A549 (cell line): ENCODE results near the gene C19orf73. TPM values are rescaled to one million over a fixed set of nuclear protein-coding genes. Genes with fewer than 3 reads are reported as not detected.

ENCODE experiments used
- ATAC-seq, 2 experiments: fragments of 200-7000 bp in 1 of 2; fragments of >200 bp in 1 of 2; cut with Nextera tagmentation in 1 of 2; cut with Tn5 transposase in 1 of 2; 3 replicates each; pipeline versions ENCODE4 v1.8.0 to v1.9.1; 2018 to 2020; ENCODE audit warnings: mild to moderate bottlenecking in 1 of 2, moderate library complexity in 1 of 2
- CTCF ChIA-PET: fragments of 300-600 bp; sonication (Branson Sonifier 250); formaldehyde crosslinking; extraction: SDS; loops from one replicate; lab custom pipeline; 2021; ENCODE audit warnings: antibody characterized with exemption, inconsistent platforms; lab: Yijun Ruan, JAX
- POLR2A ChIA-PET: fragments of 350-600 bp; formaldehyde crosslinking; extraction: SDS; loops from one replicate; lab custom pipeline; 2021; ENCODE audit warnings: antibody characterized with exemption, inconsistent platforms; lab: Yijun Ruan, JAX
- DNase-seq, 2 experiments: peaks; one replicate each; pipeline versions ENCODE4 v3.0.0 to v3.0.0-alpha.2; 2011 to 2016; ENCODE audit warnings: low read depth in 1 of 2, low spot score in 1 of 2
- FAIRE-seq: peaks from 2 replicates; lab custom pipeline; 2011; peaks lifted over from hg19 to GRCh38; lab: Jason Lieb, UNC
- H3K27ac ChIP-seq, 2 experiments: fragments of >200 bp; sonication (Bioruptor Twin); formaldehyde crosslinking; 3 replicates each; pipeline ENCODE4 v1.5.1; 2016 to 2017
- H3K4me1 ChIP-seq: fragments of >200 bp; sonication (Bioruptor Twin); formaldehyde crosslinking; 3 replicates; pipeline ENCODE4 v1.6.1; 2016
- H3K4me2 ChIP-seq: fragments of >200 bp; sonication (Bioruptor Twin); formaldehyde crosslinking; 3 replicates; pipeline ENCODE4 v1.6.1; 2016
- H3K4me3 ChIP-seq: fragments of >200 bp; sonication (Bioruptor Twin); formaldehyde crosslinking; 3 replicates; pipeline ENCODE4 v1.5.1; 2016
- H3K9me3 ChIP-seq: fragments of >200 bp; sonication (Bioruptor Twin); formaldehyde crosslinking; 3 replicates; pipeline ENCODE4 v1.6.1; 2016
- BHLHE40 ChIP-seq: IDR thresholded peaks from 2 replicates; pipeline ENCODE4 v1.6.1; 2012; ENCODE audit warnings: low read depth, low read length, inconsistent platforms
- CBX2 ChIP-seq: fragments of 200-600 bp; sonication (generic); IDR thresholded peaks from 2 replicates; pipeline ENCODE4 v1.6.1; 2016; ENCODE audit warnings: low read depth, mild to moderate bottlenecking, borderline replicate concordance
- CBX8 ChIP-seq: fragments of 200-600 bp; sonication (generic); IDR thresholded peaks from 2 replicates; pipeline ENCODE4 v1.6.1; 2016
- EHF ChIP-seq: fragments of 250-450 bp; sonication (Bioruptor Pico); IDR thresholded peaks from 2 replicates; pipeline ENCODE4 v1.5.0; 2020; ENCODE audit warnings: mild to moderate bottlenecking
- FOSB ChIP-seq: fragments of 250-450 bp; sonication (Bioruptor Pico); IDR thresholded peaks from 2 replicates; pipeline ENCODE4 v1.5.0; 2020; ENCODE audit warnings: mild to moderate bottlenecking, moderate library complexity
- FOSL2 ChIP-seq, 2 experiments: fragments of 450-650 bp in 1 of 2; fragments of >200 bp in 1 of 2; sonication (Bioruptor Twin) in 1 of 2; formaldehyde crosslinking; IDR thresholded peaks; 2 replicates each; pipeline versions ENCODE4 v1.5.0 to v1.6.1; 2016 to 2020; ENCODE audit warnings: mild to moderate bottlenecking in 1 of 2, moderate library complexity in 1 of 2
- GATA3 ChIP-seq: IDR thresholded peaks from 2 replicates; pipeline ENCODE4 v1.6.1; 2012; ENCODE audit warnings: borderline replicate concordance
- HDAC2 ChIP-seq: fragments of 200-600 bp; sonication (generic); IDR thresholded peaks from 2 replicates; pipeline ENCODE4 v1.6.1; 2016
- HEYL ChIP-seq: fragments of 250-450 bp; sonication (Bioruptor Pico); IDR thresholded peaks from 2 replicates; pipeline ENCODE4 v1.8.0; 2021; ENCODE audit warnings: mild to moderate bottlenecking, moderate library complexity
- HOXA7 ChIP-seq: fragments of 250-450 bp; sonication (Bioruptor Pico); IDR thresholded peaks from 2 replicates; pipeline ENCODE4 v1.5.0; 2020; ENCODE audit warnings: mild to moderate bottlenecking, moderate library complexity
- HOXB13 ChIP-seq: fragments of 250-450 bp; sonication (Bioruptor Pico); IDR thresholded peaks from 2 replicates; pipeline ENCODE4 v1.5.0; 2020; ENCODE audit warnings: low read depth, mild to moderate bottlenecking, moderate library complexity
- HOXB5 ChIP-seq: fragments of 250-450 bp; sonication (Bioruptor Pico); IDR thresholded peaks from 2 replicates; pipeline ENCODE4 v1.5.0; 2020; ENCODE audit warnings: mild to moderate bottlenecking, moderate library complexity
- JUNB ChIP-seq: fragments of >200 bp; sonication (Bioruptor Twin); formaldehyde crosslinking; IDR thresholded peaks from 2 replicates; pipeline ENCODE4 v1.6.1; 2016
- KDM5A ChIP-seq: fragments of 200-600 bp; sonication (generic); IDR thresholded peaks from 2 replicates; pipeline ENCODE4 v1.6.1; 2016; ENCODE audit warnings: antibody characterized with exemption, mild to moderate bottlenecking
- MAFK ChIP-seq: fragments of 450-650 bp; IDR thresholded peaks from 2 replicates; pipeline ENCODE4 v1.6.1; 2014; ENCODE audit not compliant: partially characterized antibody
- MYC ChIP-seq: IDR thresholded peaks from 2 replicates; pipeline ENCODE4 v1.6.1; 2012; ENCODE audit warnings: mild to moderate bottlenecking, inconsistent platforms, low read length, improper control_type of control experiment, borderline replicate concordance
- NFE2L2 ChIP-seq: fragments of 150-350 bp; conservative IDR thresholded peaks from 2 replicates; pipeline ENCODE4 v1.6.1; 2014; ENCODE audit warnings: low read length
- NR3C1 ChIP-seq: fragments of >200 bp; sonication (Bioruptor Twin); formaldehyde crosslinking; IDR thresholded peaks from 3 replicates; pipeline ENCODE4 v1.6.1; 2017
- RAD21 ChIP-seq, 2 experiments: fragments of >200 bp in 1 of 2; sonication (Bioruptor Twin) in 1 of 2; formaldehyde crosslinking in 1 of 2; IDR thresholded peaks in 1 of 2; conservative IDR thresholded peaks in 1 of 2; 2 replicates in 1 of 2; 3 replicates in 1 of 2; pipeline ENCODE4 v1.6.1; 2012 to 2018; ENCODE audit warnings: inconsistent platforms in 1 of 2
- RARB ChIP-seq: fragments of 250-450 bp; sonication (Bioruptor Pico); IDR thresholded peaks from 2 replicates; pipeline ENCODE4 v1.8.0; 2021; ENCODE audit warnings: mild to moderate bottlenecking, moderate library complexity
- RCOR1 ChIP-seq: fragments of 150-350 bp; IDR thresholded peaks from 2 replicates; pipeline ENCODE4 v1.6.1; 2014; ENCODE audit warnings: antibody characterized with exemption, low read length, low read depth
- RFX5 ChIP-seq: fragments of 450-650 bp; IDR thresholded peaks from 2 replicates; pipeline ENCODE4 v1.7.1; 2014; ENCODE audit warnings: antibody characterized with exemption, mild to moderate bottlenecking, moderate library complexity
- RNF2 ChIP-seq: fragments of 200-600 bp; sonication (generic); IDR thresholded peaks from 2 replicates; pipeline ENCODE4 v1.6.1; 2016; ENCODE audit warnings: low read depth, mild to moderate bottlenecking, antibody characterized with exemption, moderate library complexity, borderline replicate concordance
- SMC3 ChIP-seq: fragments of >200 bp; sonication (Bioruptor Twin); formaldehyde crosslinking; IDR thresholded peaks from 3 replicates; pipeline ENCODE4 v1.6.1; 2018; ENCODE audit warnings: inconsistent platforms
- TP53 ChIP-seq: fragments of 250-450 bp; sonication (Bioruptor Pico); IDR thresholded peaks from 2 replicates; pipeline ENCODE4 v1.5.0; 2021; ENCODE audit warnings: mild to moderate bottlenecking, moderate library complexity
- WGBS: methylation state at CpG from one replicate; pipeline ENCODE4 v1.1.6; 2017; ENCODE audit errors: missing lambda C conversion rate; 5-methylcytosine and 5-hydroxymethylcytosine counted together
- polyA plus RNA-seq, 4 experiments: library from polyadenylated mRNA; depleted of rRNA in 3 of 4; stranded (reverse); fragments of >200 nt; fragmentation: RNase III in 1 of 4; extraction: RNeasy Plus Mini Kit Qiagen cat#74134 plus additional on column Dnase treatment in 1 of 4; gene quantifications; 2 replicates in 3 of 4; 3 replicates in 1 of 4; pipeline ENCODE4 v1.2.3, GENCODE V29; 2011 to 2017
- TF ChIP-seq, protein P1 (sequence below): fragments of 200-600 bp; sonication (generic); IDR thresholded peaks from 2 replicates; pipeline ENCODE4 v1.6.1; 2016; ENCODE audit warnings: antibody characterized with exemption, mild to moderate bottlenecking, moderate library complexity
- TF ChIP-seq, protein P2 (sequence below): IDR thresholded peaks from 2 replicates; pipeline ENCODE4 v1.6.1; 2012; ENCODE audit warnings: low read depth, borderline replicate concordance
- TF ChIP-seq, protein P3 (sequence below): fragments of >200 bp; sonication (Bioruptor Twin); formaldehyde crosslinking; IDR thresholded peaks from 3 replicates; pipeline ENCODE4 v1.6.1; 2016
- TF ChIP-seq, protein P4 (sequence below): IDR thresholded peaks from 2 replicates; pipeline ENCODE4 v1.6.1; 2012
- TF ChIP-seq, protein P5 (sequence below): fragments of 150-350 bp; IDR thresholded peaks from 2 replicates; pipeline ENCODE4 v1.6.1; 2014; ENCODE audit warnings: low read depth, mild to moderate bottlenecking, low read length

The C19orf73 gene
- polyA plus RNA-seq, 2 of the 4 experiments (the other 2 are of a cell fraction), result 1.8 to 2.2 TPM

DNA sequence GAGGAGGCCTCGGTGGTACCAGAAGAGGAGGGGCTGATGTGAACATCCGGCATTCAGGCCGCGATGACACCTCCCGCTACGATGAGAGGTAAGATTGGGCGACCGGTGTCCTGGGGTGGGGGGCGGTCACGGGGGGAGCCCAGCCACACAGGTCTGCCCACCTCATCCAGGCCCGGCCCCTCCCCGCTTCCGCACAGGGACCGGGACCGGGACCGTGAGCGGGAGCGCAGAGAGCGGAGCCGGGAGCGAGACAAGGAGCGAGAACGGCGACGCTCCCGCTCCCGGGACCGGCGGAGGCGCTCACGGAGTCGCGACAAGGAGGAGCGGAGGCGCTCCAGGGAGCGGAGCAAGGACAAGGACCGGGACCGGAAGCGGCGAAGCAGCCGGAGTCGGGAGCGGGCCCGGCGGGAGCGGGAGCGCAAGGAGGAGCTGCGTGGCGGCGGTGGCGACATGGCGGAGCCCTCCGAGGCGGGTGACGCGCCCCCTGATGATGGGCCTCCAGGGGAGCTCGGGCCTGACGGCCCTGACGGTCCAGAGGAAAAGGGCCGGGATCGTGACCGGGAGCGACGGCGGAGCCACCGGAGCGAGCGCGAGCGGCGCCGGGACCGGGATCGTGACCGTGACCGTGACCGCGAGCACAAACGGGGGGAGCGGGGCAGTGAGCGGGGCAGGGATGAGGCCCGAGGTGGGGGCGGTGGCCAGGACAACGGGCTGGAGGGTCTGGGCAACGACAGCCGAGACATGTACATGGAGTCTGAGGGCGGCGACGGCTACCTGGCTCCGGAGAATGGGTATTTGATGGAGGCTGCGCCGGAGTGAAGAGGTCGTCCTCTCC is 11.1 kb downstream of the C19orf73 start:
- FAIRE-seq, result no peak
- no peak for TF ChIP-seq NR3C1
- no peak for TF ChIP-seq GATA3
- TF ChIP-seq MYC, result no peak
- no peak for TF ChIP-seq SMC3
- TF ChIP-seq, all 56 proteins: peak for 0
- ATAC-seq (no peak), DNase-seq (no peak)
- Histone ChIP-seq H3K9me3 (no peaks in the 10 kb centered on the region), H3K4me3 (no peak overlapping the region), H3K4me1 (peaks cover 18% of the 10 kb centered on the region), H3K27ac (no peak overlapping the region), H3K4me2 (no peak overlapping the region)
- POLR2A ChIA-PET, result no interaction called here
- CTCF ChIA-PET, result interaction anchor here (0.5 to 11.5 kb wide), 8 partner anchors 7 to 110 kb away, joined by 3 to 241 read pairs (median 4); partner anchors contain the start of gene CGB2
- 95% methylated on average over 92 of the region's 93 CpGs for WGBS

DNA sequence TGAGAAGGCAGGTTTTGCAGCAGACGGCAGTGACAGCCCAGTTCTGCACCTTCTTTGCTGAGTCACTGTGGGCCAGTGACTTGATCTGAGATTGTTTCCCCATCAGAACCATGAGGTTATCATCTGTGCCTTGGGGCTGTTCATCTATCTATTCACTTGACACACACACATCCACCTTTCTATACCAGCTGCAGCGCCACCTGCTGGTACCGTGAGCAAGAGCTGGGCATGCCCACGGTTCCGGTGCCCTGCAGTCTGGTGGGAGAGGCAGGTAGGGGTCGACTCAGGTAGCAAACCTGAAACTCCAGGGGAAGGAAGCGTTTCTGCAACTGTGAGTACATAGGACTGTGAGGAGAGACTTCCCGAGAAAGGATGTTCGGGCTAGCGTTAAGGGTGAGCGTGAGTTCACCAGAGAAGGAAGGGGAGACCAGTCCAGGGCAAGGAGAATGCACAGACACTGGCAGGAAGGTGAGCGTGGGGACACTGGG is 12.3 kb downstream of the C19orf73 start:
- peaks cover 18% of the 10 kb centered on the region for H3K4me1 ChIP-seq
- no peaks in the 10 kb centered on the region for H3K9me3 ChIP-seq
- FAIRE-seq (peak; percentile 88), DNase-seq (peak; percentile 69 to 87), ATAC-seq (peak; percentile 63 to 80)
- POLR2A ChIA-PET, result interaction anchor here (0.6 to 1.7 kb wide), 2 partner anchors 9 to 20 kb away, joined by 3 to 6 read pairs; no protein-coding TSS in a partner anchor
- no peak overlapping the region for H3K4me3 ChIP-seq
- 44% methylated on average over 12 of the region's 12 CpGs for WGBS
- peak overlapping the region in 1 of 2 experiments; percentile 51; a peak in 4 of 6 replicates for H3K27ac ChIP-seq
- CTCF ChIA-PET, result interaction anchor here (0.6 to 13.2 kb wide), 31 partner anchors 6 to 322 kb away, joined by 3 to 241 read pairs (median 6); partner anchors contain the start of genes GYS1, HRC, LIN7B and PPFIA3
- H3K4me2 ChIP-seq, result no peak overlapping the region
- no peak for TF ChIP-seq RARB (CRISPR knock-in tag)
- 0 out of 2 replicates have a peak, but pooled peaks have one; percentile 58 for TF ChIP-seq TP53 (CRISPR knock-in tag)
- no peak for TF ChIP-seq CBX8
- TF ChIP-seq FOSB (CRISPR knock-in tag), result no peak
- TF ChIP-seq JUNB, result no peak
- no peak for TF ChIP-seq GATA3
- TF ChIP-seq CBX2, result no peak
- no peak for TF ChIP-seq EHF (CRISPR knock-in tag)
- TF ChIP-seq, protein P1, sequence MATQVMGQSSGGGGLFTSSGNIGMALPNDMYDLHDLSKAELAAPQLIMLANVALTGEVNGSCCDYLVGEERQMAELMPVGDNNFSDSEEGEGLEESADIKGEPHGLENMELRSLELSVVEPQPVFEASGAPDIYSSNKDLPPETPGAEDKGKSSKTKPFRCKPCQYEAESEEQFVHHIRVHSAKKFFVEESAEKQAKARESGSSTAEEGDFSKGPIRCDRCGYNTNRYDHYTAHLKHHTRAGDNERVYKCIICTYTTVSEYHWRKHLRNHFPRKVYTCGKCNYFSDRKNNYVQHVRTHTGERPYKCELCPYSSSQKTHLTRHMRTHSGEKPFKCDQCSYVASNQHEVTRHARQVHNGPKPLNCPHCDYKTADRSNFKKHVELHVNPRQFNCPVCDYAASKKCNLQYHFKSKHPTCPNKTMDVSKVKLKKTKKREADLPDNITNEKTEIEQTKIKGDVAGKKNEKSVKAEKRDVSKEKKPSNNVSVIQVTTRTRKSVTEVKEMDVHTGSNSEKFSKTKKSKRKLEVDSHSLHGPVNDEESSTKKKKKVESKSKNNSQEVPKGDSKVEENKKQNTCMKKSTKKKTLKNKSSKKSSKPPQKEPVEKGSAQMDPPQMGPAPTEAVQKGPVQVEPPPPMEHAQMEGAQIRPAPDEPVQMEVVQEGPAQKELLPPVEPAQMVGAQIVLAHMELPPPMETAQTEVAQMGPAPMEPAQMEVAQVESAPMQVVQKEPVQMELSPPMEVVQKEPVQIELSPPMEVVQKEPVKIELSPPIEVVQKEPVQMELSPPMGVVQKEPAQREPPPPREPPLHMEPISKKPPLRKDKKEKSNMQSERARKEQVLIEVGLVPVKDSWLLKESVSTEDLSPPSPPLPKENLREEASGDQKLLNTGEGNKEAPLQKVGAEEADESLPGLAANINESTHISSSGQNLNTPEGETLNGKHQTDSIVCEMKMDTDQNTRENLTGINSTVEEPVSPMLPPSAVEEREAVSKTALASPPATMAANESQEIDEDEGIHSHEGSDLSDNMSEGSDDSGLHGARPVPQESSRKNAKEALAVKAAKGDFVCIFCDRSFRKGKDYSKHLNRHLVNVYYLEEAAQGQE, result no peak
- TF ChIP-seq, protein P2, sequence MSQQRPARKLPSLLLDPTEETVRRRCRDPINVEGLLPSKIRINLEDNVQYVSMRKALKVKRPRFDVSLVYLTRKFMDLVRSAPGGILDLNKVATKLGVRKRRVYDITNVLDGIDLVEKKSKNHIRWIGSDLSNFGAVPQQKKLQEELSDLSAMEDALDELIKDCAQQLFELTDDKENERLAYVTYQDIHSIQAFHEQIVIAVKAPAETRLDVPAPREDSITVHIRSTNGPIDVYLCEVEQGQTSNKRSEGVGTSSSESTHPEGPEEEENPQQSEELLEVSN, result no peak
- TF ChIP-seq RFX5, result no peak
- TF ChIP-seq HOXB13 (CRISPR knock-in tag), result no peak
- TF ChIP-seq HDAC2, result no peak
- TF ChIP-seq, protein P3, sequence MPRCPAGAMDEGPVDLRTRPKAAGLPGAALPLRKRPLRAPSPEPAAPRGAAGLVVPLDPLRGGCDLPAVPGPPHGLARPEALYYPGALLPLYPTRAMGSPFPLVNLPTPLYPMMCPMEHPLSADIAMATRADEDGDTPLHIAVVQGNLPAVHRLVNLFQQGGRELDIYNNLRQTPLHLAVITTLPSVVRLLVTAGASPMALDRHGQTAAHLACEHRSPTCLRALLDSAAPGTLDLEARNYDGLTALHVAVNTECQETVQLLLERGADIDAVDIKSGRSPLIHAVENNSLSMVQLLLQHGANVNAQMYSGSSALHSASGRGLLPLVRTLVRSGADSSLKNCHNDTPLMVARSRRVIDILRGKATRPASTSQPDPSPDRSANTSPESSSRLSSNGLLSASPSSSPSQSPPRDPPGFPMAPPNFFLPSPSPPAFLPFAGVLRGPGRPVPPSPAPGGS, result no peak
- TF ChIP-seq, protein P4, sequence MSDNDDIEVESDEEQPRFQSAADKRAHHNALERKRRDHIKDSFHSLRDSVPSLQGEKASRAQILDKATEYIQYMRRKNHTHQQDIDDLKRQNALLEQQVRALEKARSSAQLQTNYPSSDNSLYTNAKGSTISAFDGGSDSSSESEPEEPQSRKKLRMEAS, result peak; percentile 64; the same call in 1 of the 2 replicates
- TF ChIP-seq NFE2L2, result peak; percentile 83
- TF ChIP-seq HOXA7, result no peak
- no peak for TF ChIP-seq RCOR1
- no peak for TF ChIP-seq FOSL2 (IDR thresholded peaks at IDR 0.05)
- TF ChIP-seq FOSL2 (CRISPR knock-in tag; IDR thresholded peaks at IDR 0.05), result no peak
- peak; percentile 60 for TF ChIP-seq SMC3
- TF ChIP-seq HOXB5 (CRISPR knock-in tag), result no peak
- no peak for TF ChIP-seq HEYL
- TF ChIP-seq, protein P5, sequence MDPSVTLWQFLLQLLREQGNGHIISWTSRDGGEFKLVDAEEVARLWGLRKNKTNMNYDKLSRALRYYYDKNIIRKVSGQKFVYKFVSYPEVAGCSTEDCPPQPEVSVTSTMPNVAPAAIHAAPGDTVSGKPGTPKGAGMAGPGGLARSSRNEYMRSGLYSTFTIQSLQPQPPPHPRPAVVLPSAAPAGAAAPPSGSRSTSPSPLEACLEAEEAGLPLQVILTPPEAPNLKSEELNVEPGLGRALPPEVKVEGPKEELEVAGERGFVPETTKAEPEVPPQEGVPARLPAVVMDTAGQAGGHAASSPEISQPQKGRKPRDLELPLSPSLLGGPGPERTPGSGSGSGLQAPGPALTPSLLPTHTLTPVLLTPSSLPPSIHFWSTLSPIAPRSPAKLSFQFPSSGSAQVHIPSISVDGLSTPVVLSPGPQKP, result no peak
- no peak for TF ChIP-seq KDM5A
- TF ChIP-seq BHLHE40, result no peak
- TF ChIP-seq RNF2, result no peak
- TF ChIP-seq MAFK, result peak; percentile 91
- TF ChIP-seq RAD21 (conservative IDR thresholded peaks at IDR 0.05 in 1 of 2, IDR thresholded peaks at IDR 0.05 in 1 of 2), result peak; percentile 40 to 45; a peak in 4 of 5 replicates
